HG03558 (cell line): Measurements from ENCODE around the gene TMBIM6.
"Not testable (repeated sequence)": the region's sequence is repeated elsewhere in the genome, so short reads cannot be mapped to it uniquely, and the experiment has no call there.

Source experiments
- ATAC-seq: cut with Tn5 transposase; IDR thresholded peaks from one replicate; pipeline ENCODE4 v1.9.1; 2021; ENCODE audit warnings: moderate number of reproducible peaks; ENCODE audit not compliant: unreplicated experiment; ENCODE audit errors: extremely low read depth

The TMBIM6 gene

GRCh38 chr12:49767333-49767732 is 26.0 kb downstream of the TMBIM6 start:
- ATAC-seq = no peak

- ATAC-seq = not testable (repeated sequence)
Observed at GRCh38 chr12:49773102-49773501, 31.7 kb downstream of the TMBIM6 start.

- no peak for ATAC-seq
Observed at GRCh38 chr12:49776413-49776812, 35.1 kb downstream of the TMBIM6 start.

GRCh38 chr12:49776858-49777257 is 35.5 kb downstream of the TMBIM6 start:
- ATAC-seq = no peak

- ATAC-seq = no peak
Observed at GRCh38 chr12:49777341-49777740, 36.0 kb downstream of the TMBIM6 start.

DNA sequence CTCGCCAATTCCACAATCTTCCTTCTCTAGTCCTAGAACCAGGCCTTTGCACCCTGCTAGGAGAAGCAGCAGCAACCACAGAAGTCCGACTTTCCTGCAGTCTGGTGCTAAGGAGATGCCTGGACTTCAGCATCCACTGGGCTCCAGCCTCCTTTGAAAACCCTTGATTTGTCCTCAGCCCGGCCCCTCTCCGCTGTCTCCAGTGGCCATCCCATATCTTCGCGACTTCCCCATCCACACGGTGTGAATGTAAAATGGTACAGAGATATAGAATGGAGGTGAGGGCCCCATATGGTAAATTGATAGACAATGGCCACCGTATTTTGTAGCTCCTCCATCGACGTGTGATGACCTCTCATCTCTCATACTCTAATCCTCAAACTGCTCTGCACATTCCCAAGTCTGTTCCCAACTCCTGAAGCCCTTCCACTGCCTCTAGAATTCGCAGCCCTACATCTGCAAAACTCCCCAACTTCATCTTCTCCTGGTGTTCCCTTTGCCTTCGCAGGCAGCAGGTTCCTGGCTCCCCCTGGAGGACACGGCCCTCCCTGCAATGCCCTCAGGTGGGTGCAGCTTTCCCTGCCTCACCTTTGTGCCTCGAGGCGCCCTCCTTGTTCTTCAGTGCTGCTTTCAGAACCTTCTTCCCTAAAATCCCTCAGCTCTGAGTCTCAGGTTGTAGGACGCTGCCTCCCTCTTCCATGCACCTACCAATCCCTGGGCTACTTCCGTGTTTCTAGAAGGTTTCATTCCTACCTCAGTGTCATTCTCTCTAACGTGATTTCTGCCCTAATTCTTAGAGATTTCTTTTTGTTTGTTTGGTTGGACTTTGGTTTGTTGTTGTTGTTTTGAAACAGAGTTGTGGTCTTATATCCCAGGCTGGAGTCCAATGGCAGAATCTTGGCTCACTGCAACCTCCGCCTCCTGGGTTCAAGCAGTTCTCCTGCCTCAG is 36.7 kb downstream of the TMBIM6 start:
- no peak for ATAC-seq

GRCh38 chr12:49779581-49779980 is 38.2 kb downstream of the TMBIM6 start:
- ATAC-seq = no peak

DNA sequence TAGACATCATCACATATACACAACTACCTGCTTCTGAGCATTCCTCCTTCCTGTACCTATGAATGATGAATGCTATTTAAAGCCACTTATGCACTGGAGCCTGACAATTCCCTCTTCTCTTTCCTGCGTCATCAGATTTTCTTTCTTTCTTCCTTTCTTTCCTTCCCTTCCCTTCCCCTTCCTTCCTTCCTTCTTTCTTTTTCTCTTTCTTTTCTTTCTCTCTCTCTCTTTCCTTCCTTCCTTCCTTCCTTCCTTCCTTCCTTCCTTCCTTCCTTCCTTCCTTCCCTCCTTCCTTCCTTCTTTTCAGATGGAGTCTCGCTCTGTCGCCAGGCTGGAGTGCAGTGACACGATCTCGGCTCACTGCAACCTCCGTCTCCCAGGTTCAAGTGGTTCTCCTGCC is 39.6 kb downstream of the TMBIM6 start:
- not testable (repeated sequence) for ATAC-seq

DNA sequence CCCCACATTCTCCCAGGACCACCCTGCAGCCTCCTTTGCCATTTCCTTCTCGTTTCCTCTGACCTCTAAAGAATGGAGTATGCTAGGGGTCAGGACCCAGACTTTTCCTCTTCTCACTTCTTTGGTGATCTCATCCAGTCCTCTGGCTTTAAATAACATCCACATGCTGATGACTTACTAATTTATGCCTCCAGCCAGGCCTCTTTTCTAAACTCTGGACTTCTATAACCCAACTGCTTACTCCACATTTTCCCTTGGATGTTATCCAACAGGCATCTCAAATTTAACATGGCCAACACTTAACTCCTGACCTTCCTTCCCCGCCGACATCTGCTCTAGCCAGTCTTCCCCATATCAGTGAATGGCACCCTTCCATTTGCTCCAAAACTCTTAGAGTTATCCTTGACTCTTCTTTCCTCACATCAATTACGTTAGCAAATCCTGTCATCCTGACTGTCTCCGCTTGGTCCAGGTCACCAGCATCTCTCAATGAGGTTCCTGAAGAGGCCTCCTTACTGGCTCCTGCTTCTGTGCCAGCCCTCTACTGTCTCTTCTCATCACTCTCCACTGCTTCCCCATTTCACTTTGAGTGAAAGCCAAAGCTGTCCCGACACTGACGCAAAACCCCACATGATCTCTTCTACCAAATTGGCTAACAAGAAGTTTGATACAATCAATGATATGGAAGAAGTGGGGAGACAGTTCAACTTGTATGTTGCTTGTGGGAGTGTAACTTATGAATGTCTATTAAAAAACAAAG is 42.7 kb downstream of the TMBIM6 start:
- no peak for ATAC-seq

GRCh38 chr12:49784756-49785409 is 43.5 kb downstream of the TMBIM6 start:
- ATAC-seq = no peak

- ATAC-seq = no peak
Observed at GRCh38 chr12:49787672-49788071, 46.3 kb downstream of the TMBIM6 start.

GRCh38 chr12:49789992-49790391 is 48.6 kb downstream of the TMBIM6 start:
- no peak for ATAC-seq

GRCh38 chr12:49790741-49791555 is 49.6 kb downstream of the TMBIM6 start:
- ATAC-seq = no peak

- no peak for ATAC-seq
Observed at GRCh38 chr12:49791700-49792099, 50.3 kb downstream of the TMBIM6 start.

GRCh38 chr12:49792181-49792970 is 51.0 kb downstream of the TMBIM6 start:
- no peak for ATAC-seq

GRCh38 chr12:49792976-49793580 is 51.7 kb downstream of the TMBIM6 start:
- no peak for ATAC-seq

GRCh38 chr12:49793620-49794019 is 52.3 kb downstream of the TMBIM6 start:
- no peak for ATAC-seq

GRCh38 chr12:49794021-49794420 is 52.7 kb downstream of the TMBIM6 start:
- no peak for ATAC-seq
